ENCODE data around the gene ADCY3. TPM values are rescaled to one million over a fixed set of nuclear protein-coding genes. Genes with fewer than 3 reads are reported as not detected.
A peak's percentile ranks its signal among the peaks of the same experiment; 100 is the strongest.

Gene ADCY3
- polyA plus RNA-seq, 4 donors, result 16.0 to 45.5 (median 22.9) TPM

DNA sequence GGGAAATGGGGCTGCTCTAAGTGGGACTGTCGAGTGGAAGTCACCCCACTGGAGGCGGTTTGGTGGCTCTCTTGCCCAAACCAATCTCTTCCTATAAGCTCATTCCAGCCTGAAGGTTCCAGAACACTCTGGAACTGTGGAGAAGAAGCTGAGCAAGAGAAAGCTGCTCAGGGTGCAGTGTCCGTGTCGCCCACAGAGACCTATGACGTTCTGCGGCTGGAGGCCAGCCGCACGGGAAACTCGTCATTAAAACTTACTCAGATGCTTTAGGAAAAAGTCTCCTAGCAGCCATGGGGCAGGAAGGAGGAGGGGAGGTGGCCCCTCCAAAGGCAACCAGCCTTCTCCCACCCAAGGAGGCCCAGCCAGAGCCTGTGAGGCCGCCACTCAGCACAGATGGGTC is 41.7 kb downstream of the ADCY3 start:
- DNase-seq (ENCODE audit: low read depth in 4 of 4, low spot score in 3 of 4), result no peak

DNA sequence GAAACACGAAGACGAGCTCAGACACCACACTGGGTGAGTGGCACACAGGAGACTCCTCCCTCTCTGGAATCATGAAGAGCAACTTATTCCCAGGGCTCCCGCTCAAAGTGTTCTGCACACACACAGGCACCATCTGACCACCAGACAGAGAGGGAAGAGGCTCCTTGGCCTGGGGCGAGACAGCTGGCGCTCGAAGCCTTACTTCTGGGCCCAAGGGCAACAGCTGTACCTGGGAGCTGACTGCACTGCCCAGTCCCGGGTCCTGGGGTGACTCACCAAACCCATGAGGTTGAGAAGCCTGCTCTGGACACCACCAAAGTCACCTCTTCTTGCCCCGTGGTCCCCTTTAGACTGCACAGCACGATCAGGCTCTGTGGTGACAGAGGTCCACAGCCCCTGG is 42.4 kb downstream of the ADCY3 start:
- DNase-seq (ENCODE audit: low read depth in 4 of 4, low spot score in 3 of 4), result no peak

DNA sequence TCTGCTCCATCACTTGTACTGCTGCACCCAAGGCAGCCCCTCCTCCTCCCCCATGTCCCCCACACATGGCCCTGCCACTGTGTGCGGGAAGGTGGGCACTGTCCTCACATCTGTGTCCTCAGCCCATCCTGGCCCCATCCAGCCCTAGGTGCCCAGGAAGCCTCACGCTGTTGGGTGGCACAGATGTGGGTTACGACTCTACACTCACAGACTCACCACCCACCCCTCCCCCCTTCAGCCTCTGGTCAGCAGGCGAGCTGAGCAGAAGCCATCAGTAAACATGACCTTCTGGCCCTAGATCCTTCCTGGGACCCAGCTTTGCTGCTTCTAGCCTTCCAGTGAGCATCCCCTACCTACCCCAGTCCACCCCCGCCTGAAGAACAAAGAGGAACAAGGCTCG is 43.0 kb downstream of the ADCY3 start:
- DNase-seq (ENCODE audit: low read depth in 4 of 4, low spot score in 3 of 4), result no peak

DNA sequence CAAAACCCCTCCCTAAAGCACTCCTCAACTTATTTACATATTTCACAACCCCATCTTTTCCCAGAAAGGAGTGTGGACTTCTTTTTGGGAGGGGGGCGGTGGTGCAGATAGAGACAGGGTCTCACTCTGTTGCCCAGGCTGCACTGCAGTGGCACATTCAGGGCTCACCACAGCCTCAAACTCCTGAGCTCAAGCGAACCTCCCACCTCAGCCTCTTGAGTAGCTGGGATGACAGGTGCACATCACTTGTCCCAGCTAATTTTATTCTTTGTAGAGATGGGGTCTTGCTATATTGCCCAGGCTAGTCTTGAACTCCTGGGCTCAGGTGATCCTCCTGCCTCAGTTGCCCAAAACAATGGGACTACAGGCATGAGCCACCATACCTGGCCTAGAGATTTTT is 44.1 kb downstream of the ADCY3 start:
- DNase-seq (ENCODE audit: low read depth in 4 of 4, low spot score in 3 of 4), result no peak

DNA sequence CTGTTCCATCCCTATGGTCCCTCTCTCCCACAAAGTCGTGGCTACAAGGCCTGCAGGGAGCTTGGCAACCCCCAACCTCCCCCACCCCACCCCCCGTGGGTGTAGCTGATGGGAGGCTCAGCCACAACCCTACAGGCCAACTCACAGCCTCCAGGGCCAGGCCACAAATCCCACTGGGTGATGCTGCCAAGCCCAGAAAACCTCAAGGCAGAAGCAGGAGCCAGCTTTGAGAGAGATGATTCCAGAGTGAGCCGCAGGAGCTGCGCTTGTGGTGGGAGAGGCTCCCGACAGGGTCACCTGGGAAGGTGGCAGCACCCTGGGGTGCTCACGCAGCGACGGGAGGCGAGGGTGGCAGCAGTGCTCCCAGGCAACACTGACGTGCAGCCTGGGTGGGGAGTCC is 44.8 kb downstream of the ADCY3 start:
- no peak for DNase-seq (ENCODE audit: low read depth in 4 of 4, low spot score in 3 of 4)

DNA sequence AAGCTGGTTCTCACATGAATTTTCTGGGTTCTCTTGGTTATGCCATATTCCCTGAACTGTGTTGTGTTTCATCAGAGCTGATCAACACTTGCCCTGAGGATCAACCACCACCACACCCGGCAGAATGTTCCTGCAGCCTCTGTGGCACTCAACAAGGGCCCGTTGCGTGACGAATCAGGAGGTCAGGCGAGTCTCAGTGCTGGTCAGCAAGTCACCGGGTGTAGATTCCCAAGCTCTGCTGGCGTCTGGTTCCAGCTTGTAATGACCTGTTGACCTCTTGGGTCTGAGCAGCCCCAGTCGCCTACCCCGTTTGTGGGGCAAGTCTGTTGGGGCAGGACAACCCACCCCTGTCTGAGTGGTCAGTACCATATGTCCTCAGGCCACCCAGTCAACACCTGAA is 46.0 kb downstream of the ADCY3 start:
- DNase-seq (ENCODE audit: low read depth in 4 of 4, low spot score in 3 of 4), result no peak

DNA sequence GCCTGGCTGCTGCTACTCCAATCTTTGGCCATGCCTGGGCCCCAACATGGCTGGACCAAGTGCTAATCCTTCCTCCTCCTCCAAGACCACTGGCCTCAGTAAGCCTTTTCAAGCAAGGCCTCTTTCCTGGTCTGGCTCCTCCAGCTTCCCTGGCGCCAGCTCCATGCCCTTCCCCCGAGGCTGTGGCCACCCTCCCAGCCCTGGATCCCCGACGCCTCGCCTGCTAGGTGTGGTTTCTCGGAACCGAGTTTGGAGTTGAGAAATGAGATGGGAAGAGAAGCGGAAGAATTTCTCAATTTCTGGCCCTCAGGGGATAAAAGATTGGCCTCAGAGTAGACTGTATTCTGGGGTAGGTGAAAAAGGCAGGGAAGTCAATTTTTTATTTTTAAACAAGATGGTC is 46.4 kb downstream of the ADCY3 start:
- no peak for DNase-seq (ENCODE audit: low read depth in 4 of 4, low spot score in 3 of 4)

DNA sequence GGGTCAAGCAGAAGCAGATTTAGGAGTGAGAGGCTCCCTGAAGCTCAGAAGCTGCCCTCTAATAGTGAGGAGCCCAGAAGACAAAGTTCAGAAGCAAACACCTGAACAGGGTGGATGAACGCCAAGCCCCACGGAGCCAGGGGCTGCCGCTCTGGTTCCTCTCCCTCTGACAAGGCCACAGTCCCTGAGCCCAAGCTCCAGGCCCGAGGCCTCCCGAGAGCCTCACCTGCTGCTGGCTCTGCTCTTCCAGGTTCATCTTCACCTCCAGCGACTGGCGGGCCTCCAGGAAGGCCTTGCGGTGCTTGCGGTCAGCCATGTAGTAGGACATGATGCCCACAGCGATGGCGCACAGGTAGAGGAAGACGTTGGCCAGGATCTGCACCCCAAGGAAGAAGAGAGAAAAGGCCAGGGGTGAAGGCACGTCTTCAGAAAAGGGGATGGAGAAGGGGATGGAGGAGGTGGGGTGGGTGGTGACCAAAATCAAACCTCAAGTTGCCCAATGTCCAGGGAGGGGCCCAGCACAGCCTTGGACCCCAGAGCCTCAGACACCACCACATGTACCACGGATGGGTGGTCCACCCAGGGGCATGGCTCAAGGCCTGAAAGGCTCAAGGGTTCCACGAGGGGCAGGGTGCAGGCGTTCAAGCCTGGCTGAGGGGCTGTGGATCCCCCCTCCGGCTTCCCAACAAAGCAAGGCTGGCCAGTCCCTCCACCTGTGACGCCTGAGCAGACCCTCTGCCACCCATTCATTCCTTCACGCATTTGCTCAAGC is 47.5 kb downstream of the ADCY3 start:
- no peak for DNase-seq (ENCODE audit: low read depth in 4 of 4, low spot score in 3 of 4)

DNA sequence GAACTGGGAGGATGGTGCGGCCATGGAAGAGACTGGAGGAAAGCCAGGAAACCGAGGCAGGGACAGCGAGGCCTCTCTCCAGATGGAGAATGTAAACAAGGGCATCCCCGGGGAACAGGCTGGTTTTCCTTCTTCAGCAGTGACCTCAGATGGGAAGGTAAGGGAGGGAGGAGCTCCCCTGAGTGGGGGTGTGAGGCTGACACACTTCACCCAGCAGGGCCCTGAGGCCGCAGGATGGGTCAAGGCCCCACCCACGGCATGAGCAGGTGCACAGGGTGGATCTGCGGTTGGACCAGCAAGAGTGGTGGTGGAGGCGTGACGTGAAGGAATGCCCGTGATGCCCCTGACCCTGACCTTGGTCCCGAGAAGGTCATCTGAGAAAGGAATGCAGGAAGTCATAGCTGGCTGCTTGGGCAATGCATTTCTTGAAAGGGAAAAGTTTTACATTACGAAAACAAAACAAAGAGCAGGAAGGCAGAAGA is 48.1 kb downstream of the ADCY3 start:
- peak in 1 of 4 donors; percentile 22 for DNase-seq (ENCODE audit: low read depth in 4 of 4, low spot score in 3 of 4)

DNA sequence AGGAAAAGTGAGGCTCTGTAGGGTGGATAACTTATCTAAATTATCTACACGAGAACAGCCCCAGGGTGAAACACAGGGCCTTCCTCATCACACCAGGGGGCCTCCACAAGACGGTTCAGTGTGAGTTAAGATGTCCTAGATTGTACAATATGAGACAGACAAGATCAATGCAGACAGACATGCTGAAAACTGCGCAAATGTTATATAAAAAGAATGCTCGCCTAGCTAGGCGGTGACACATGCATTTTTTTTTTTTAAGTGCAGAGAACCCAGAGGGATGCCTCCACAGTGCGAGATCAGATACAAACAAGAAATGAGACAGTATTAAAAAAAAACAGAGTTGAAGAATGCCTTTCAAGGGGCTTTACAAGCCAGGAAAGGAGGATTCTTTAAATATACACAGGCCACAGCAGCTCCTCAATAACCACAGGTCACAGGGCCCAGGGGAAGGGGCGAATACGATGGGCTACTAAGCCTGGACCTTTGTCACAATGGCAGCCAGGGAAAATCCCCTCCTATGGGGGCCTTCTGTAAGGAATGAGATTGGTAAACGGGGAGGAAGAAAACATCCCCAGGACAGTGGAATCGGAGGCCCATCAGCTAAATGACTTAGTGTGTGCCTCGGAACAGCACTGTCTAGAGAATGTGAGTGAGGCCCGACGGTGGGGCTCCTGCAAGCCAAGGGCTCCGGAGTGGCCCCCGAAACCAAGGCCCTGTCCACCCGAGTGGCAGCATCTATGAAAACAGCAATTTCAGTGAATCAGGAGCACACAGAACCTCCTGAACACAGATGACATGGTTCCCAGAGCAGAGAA is 48.9 kb downstream of the ADCY3 start:
- no peak for DNase-seq (ENCODE audit: low read depth in 4 of 4, low spot score in 3 of 4)

DNA sequence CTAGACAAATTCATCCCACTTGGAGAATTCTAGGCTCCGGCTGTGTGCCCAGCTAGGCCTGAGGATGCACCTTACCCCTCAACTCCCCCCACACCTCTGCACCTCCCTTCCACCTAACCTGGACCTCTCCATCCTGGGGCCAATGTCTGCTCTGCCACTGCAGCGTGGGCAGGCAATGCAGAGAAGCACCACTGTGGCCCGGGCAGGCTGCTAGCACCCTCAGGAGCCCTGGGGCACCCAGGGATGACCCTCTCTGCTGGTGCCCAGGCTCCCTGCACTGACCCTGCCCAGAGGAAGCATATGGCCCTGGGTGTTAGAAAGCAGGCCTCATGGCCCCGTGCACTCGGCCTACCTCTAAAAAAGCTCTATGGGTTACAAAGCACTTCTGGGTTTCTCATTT is 49.6 kb downstream of the ADCY3 start:
- no peak for DNase-seq (ENCODE audit: low read depth in 4 of 4, low spot score in 3 of 4)

DNA sequence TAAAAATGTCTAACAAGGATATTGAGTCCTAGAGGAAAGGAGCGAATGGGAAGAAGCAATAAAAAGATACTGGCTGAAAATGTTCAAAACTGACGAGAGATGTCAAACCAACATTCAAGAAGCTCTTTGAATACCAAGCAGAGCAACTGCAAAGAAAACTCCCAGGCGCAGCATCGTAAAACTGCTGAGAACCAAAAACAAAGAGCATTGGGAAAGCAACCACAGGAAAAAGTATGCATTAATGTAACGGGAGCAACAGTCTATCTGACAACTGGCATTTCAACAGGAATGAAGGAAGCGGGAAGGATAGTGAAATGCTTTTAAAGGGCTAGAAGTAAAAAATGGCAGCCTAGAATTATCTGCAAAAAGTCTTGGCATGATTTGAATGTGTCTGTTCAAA is 53.1 kb downstream of the ADCY3 start:
- DNase-seq (ENCODE audit: low read depth in 4 of 4, low spot score in 3 of 4), result no peak

DNA sequence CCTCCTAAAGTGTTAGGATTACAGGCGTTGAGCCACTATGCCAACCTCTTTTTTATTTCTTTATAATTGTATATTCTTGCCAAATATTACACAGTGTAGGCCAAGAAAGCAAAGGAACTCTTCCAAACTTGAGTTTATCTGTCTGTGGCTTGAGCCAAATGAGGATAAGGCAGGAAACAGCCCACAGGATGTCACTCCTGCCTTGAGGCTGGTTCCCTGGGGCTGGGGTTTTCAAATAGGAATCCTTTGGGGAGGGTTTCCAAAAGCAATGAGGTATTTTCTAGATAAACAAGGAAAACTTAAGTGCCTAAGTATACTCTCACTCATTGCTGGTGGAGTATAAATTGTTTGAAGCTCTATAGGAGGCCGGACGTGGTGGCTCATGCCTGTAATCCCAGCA is 56.4 kb downstream of the ADCY3 start:
- DNase-seq (ENCODE audit: low read depth in 4 of 4, low spot score in 3 of 4), result no peak

DNA sequence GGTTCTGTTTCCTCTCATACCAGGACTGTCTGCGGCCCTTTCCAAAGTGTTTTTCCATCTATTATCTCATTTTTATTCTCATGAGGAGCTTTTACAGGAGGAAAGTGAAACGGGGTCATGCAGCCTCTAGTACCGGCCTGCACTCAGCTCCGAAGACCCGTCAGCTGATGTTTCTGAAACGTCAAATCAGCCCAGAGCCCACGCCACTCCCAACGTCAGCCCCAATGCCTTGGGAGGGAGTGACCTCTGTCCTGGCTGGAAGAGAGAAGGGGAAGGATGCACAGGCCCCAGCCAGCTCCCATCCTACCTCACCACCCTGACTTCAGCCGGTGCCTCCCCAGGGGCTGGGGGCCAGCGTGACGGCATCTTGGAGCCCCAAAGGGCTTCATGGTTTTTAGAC is 58.5 kb downstream of the ADCY3 start:
- no peak for DNase-seq (ENCODE audit: low read depth in 4 of 4, low spot score in 3 of 4)

DNA sequence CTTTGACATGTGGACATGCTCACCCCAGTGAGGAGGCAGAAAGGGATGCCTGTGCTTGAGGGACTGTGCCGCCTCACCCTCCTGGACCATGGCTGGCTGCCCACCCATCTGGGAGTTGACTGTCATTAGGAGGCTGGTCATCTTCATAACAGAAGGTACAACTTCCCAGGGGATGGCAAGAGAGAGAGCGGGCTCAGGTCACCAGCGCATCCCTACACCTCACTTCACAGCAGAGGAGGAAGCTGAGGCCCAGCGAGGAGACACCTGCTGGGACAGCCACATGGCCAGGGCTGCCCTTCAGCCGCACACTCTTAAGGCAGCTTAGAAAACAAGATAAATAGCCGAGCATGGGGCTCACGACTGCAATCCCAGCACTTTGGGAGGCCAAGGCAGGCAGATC is 59.4 kb downstream of the ADCY3 start:
- DNase-seq (ENCODE audit: low read depth in 4 of 4, low spot score in 3 of 4), result no peak

DNA sequence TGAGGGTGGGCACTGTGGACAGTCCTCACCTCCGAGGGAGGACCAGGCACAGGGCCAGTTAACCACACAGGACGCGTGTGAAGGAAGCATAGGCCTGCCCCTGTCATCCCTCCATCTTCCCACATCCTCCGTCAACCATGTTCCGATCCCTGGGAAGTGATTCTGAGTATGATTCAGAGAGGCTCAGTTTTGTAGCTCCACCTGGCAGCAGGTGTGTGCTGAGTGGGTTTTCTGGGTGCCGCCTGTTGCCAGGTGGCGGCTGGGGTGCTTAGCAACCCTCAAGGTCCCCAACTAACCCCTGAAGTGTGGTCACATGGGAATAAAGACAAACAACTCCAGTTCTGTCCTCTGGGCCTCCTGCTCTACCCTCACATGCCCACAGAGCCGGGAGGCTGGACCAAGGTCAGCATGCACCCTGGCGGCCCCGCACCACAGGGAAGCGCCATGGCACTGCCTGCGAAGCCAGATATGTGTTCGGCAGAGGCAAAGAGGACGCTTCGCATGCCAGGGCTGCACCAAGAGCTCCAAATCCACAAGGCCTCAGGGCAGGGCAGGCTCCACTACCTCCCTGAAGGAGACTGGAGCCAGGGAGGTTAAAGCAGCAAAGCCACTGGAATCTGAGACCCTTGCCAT is 60.0 kb downstream of the ADCY3 start:
- no peak for DNase-seq (ENCODE audit: low read depth in 4 of 4, low spot score in 3 of 4)

DNA sequence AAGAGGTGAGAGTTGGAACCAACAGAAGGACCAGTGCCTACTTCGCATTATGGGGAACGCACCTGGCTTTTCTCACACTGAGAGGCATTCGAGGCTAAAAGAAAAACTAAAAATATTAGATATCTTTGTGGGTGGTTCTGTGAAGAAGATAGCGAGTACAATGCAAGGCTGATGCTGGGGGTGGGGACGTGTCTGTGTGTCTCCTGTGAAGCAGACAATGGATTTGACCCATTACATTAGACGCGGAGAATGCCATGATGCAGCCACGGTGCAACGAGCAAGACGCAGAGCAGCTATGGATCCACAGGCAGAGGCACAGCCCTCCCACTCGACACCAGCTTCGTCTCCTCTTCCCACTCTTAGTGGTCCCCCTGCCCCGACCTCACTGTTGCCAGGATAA is 61.0 kb downstream of the ADCY3 start:
- no peak for DNase-seq (ENCODE audit: low read depth in 4 of 4, low spot score in 3 of 4)

DNA sequence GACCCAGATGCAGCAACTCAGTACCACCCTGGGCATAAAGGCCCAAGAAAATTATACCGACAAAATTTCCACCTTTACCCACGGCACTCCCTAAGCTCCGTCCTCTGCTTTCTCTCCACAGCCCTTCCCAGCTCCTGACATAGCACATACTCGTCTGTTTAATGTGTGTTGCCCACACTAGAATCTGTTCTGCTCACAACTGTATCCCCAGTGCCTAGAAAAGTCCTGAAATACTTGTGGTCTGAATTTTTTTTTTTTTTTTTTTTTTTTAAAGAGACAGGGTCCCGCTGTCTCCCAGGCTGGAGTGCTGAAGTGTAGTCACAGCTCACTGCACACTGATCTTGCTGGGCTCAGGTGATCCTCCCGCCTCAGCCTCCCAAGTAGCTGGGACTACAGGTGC is 62.3 kb downstream of the ADCY3 start:
- no peak for DNase-seq (ENCODE audit: low read depth in 4 of 4, low spot score in 3 of 4)

DNA sequence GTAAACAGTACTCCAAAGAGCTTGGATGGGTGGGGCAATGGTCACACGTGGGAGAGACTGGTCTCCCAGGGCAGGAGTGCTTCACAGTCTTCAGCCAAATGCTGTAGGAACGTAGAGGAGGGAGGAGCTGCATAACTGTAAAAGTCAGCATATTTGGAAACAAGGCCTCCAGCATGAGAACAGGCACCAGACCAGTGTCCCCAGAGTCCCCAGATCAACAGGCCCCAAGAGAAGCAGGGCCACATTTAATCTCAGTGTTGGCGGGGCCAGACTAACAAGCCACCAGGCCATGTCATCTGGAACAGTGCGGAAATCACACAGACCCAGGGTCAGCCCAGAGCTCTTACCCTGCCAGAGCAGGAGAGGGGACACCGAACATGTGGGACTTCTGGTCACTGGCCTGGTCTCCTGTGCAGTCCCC is 63.2 kb downstream of the ADCY3 start:
- DNase-seq (ENCODE audit: low read depth in 4 of 4, low spot score in 3 of 4), result no peak

DNA sequence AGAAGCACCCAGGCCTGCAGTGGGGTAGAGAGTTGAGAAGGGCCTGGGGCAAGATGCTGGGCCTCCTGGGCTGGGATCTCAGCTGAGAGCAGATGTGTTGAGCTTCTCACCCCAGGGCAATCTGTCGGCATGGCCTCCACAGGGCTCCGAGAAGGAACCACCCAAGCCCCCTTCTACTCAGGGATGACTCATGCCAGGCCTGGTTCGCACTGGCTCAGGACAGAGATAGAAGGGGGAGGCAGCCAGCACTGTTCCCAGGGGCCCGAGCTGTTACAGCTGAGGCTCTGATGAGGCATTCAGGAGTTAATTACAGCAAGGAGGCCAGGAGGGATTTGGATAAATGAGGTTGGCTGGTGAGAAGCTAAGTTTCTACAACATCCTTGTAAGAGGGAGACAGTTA is 64.3 kb downstream of the ADCY3 start:
- no peak for DNase-seq (ENCODE audit: low read depth in 4 of 4, low spot score in 3 of 4)

DNA sequence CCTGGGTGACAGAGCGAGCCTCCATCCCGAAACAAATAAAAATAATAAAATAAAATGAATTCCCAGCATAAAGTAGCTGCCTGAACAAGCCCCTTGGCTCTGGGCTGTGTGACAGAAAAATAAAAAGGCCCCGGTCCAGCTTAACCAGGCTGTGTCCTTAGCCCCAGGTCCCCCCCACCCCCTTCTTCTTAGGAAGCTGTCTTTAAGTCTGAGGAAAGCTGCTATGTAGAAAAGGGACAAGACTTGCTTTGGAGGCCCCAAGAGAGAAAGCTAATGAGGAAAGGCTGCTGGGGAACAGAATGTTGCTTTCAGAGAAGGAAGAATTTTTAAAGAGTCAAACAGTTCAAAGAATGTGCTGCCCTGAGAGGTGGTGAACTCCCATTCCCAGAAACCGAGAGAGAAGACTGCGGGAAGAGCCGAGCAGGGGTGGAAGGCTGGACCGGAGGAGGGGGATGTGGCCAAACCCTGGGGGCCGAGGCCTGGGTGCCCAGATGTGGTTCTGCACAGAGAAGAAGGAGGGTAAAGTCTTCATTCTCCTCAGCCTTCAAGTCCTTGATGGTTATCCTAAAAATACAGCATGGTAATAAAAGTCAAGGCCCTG is 64.9 kb downstream of the ADCY3 start:
- DNase-seq (ENCODE audit: low read depth in 4 of 4, low spot score in 3 of 4), result no peak
